ENCODE measurements around the gene OR52D1. TPM values are rescaled to one million over a fixed set of nuclear protein-coding genes. Genes with fewer than 3 reads are reported as not detected.

Gene OR52D1
- total RNA-seq, 1 donor from 2014 or later = not detected

DNA sequence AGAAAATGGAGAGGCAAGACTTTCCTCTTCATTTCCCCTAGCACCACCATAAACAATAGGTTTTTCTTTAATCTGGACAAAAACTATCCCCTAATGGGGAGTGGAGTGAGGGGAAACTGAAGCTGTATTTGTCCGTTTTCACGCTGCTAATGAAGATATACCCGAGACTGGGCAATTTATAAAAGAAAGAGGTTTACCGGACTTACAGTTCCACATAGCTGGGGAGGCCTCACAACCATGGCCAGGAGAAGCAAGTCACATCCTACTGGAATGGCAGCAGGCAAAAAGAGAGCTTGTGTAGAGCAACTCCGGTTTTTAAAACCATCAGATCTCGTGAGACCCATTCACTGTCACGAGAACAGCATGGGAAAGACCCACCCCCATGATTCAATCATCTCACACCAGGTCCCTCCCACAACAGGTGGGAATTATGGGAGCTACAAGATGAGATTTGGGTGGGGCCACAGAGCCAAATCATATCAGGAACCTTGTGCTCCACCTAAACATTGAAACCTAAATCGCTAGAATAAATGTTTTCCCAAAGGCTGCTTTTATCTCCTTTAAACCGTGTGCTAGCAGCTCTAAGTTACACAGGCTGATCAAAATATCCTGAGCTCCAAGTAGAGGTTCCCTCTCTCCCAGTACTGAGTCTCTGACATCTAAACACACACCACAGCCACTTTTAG, 17.0 kb downstream of the OR52D1 start:
- no peaks in the 10 kb centered on the region for H3K27me3 ChIP-seq (ENCODE audit: control insufficient read depth, insufficient read depth, low read length)
- no peak for DNase-seq (ENCODE audit: low read depth)
- no peak overlapping the region for H3K4me3 ChIP-seq (ENCODE audit: low read depth, low read length)
- no peaks in the 10 kb centered on the region for H3K36me3 ChIP-seq (ENCODE audit: control insufficient read depth, insufficient read depth, low read length)
- TF ChIP-seq, protein P1, sequence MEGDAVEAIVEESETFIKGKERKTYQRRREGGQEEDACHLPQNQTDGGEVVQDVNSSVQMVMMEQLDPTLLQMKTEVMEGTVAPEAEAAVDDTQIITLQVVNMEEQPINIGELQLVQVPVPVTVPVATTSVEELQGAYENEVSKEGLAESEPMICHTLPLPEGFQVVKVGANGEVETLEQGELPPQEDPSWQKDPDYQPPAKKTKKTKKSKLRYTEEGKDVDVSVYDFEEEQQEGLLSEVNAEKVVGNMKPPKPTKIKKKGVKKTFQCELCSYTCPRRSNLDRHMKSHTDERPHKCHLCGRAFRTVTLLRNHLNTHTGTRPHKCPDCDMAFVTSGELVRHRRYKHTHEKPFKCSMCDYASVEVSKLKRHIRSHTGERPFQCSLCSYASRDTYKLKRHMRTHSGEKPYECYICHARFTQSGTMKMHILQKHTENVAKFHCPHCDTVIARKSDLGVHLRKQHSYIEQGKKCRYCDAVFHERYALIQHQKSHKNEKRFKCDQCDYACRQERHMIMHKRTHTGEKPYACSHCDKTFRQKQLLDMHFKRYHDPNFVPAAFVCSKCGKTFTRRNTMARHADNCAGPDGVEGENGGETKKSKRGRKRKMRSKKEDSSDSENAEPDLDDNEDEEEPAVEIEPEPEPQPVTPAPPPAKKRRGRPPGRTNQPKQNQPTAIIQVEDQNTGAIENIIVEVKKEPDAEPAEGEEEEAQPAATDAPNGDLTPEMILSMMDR (IDR thresholded peaks at IDR 0.05; ENCODE audit: insufficient read depth, low read length, poor library complexity, severe bottlenecking) = no peak

DNA sequence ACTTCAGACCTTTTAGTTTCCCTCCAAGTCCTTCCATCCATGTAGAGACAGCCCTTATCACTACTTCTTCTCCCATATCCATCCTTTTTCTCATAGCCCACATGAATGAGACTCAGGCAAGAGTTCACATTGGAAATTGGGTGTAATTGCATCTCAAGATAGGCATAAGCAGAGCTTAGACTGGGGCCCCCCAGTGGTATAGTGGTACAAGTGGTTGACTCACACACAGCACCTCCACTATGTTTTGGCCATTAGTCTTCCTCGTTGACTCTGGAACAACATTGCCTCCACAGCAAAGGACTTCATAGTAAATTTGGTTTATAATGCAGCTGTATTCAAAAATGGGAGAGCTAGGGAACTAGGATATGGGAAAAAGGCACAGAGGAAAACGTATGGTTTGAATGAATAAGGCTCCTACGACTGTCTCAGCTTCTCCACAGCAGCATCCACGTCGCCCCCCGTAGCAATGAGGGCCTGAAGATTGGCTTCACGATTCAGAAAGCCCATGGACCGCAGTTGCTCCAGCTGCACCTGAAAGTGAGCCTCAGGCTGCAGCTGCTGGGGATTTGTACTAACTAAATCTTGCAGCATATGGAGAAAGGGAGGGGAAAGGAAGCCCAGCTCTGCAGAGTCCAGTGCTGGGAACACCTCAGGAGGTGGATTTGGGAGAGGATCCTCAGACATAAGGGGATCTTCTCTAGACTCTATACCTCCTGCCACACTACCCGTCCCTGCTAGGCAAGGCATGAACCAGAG, 18.9 kb downstream of the OR52D1 start:
- no peak for DNase-seq (ENCODE audit: low read depth)
- TF ChIP-seq, protein P1 (IDR thresholded peaks at IDR 0.05; ENCODE audit: insufficient read depth, low read length, poor library complexity, severe bottlenecking) = no peak
- H3K27me3 ChIP-seq (ENCODE audit: control insufficient read depth, insufficient read depth, low read length) = no peaks in the 10 kb centered on the region
- H3K4me3 ChIP-seq (ENCODE audit: low read depth, low read length) = no peak overlapping the region
- no peaks in the 10 kb centered on the region for H3K36me3 ChIP-seq (ENCODE audit: control insufficient read depth, insufficient read depth, low read length)

DNA sequence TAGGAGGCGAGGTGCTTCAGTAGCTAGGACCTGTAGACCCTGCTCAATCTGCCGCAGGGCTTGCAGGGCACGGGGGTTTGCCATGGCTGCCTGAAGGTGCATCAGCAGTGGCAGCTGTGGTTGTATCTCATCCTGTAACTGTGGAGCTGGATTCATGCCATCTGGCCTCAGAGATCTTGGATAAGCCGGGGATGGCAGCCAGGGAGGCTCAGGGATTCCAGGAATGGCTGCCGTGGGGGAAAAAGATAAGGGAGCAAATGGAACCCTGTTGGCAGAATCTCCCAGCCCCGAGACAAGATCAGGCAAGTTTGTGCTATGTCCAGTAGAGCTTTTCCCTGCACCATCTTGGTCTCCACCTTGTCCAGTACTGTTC, 19.4 kb downstream of the OR52D1 start:
- no peak overlapping the region for H3K4me3 ChIP-seq (ENCODE audit: low read depth, low read length)
- no peak for DNase-seq (ENCODE audit: low read depth)
- H3K36me3 ChIP-seq (ENCODE audit: control insufficient read depth, insufficient read depth, low read length) = no peaks in the 10 kb centered on the region
- H3K27me3 ChIP-seq (ENCODE audit: control insufficient read depth, insufficient read depth, low read length) = no peaks in the 10 kb centered on the region
- TF ChIP-seq, protein P1 (IDR thresholded peaks at IDR 0.05; ENCODE audit: insufficient read depth, low read length, poor library complexity, severe bottlenecking) = no peak

DNA sequence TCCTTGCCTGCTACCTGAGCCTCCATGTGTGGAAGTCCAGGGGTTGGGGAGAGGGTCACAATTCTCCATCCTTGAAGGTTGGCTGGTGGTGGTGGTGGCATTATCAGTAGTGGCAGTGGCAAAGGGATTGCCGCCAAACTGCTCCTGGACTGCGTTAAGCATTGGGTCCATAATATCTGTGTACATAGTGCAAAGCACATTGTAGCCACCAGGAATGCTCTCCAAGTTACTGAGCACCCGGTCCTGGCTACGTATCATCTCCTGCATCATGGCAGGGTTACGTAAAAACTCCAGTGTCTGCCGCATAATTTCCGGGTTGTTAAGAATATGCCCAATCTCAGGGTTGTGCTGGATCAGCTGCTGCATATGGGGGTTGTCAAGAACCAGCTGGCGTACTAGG, 20.1 kb downstream of the OR52D1 start:
- DNase-seq (ENCODE audit: low read depth) = no peak
- no peaks in the 10 kb centered on the region for H3K27me3 ChIP-seq (ENCODE audit: control insufficient read depth, insufficient read depth, low read length)
- no peak overlapping the region for H3K4me3 ChIP-seq (ENCODE audit: low read depth, low read length)
- TF ChIP-seq, protein P1 (IDR thresholded peaks at IDR 0.05; ENCODE audit: insufficient read depth, low read length, poor library complexity, severe bottlenecking) = no peak
- H3K36me3 ChIP-seq (ENCODE audit: control insufficient read depth, insufficient read depth, low read length) = no peaks in the 10 kb centered on the region

DNA sequence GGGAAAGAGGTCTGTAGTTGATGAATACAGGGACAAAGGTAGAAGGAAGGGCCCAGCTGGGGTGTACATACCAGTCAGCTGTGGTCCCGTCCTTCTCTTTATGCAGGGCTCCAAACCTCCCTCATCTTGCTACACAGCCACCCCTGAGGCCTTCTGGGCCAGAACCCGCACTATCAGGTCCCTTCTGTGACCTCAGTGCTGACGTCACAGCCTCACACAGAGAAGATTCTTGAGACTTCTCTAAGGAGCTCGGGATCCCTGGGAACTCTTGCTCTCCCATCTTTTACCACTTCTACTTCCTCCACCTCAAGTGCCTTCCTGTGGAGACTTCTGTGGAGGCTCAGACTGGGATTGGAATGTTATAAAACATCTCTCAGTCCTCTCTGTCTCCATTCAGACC, 21.3 kb downstream of the OR52D1 start, which contains the start of gene UBQLN3:
Gene UBQLN3 (minus strand): TSS at position 155 of the 400 bp plus-strand sequence. CDS start 399 bp downstream, outside the sequence.
- no peak for DNase-seq (ENCODE audit: low read depth)
- TF ChIP-seq, protein P1 (IDR thresholded peaks at IDR 0.05; ENCODE audit: insufficient read depth, low read length, poor library complexity, severe bottlenecking) = no peak
- Histone ChIP-seq H3K36me3 (ENCODE audit: control insufficient read depth, insufficient read depth, low read length) (no peaks in the 10 kb centered on the region), H3K27me3 (ENCODE audit: control insufficient read depth, insufficient read depth, low read length) (no peaks in the 10 kb centered on the region), H3K4me3 (ENCODE audit: low read depth, low read length) (no peak within 1 kb of the TSS)

Measured in kidney epithelial cell (primary cell).